Mesothelial cell of epicardium (in vitro differentiated cells): Measurements from ENCODE around the gene SORCS1. TPM values are rescaled to one million over a fixed set of nuclear protein-coding genes. Genes with fewer than 3 reads are reported as not detected.
"Not testable (repeated sequence)": the region's sequence is repeated elsewhere in the genome, so short reads cannot be mapped to it uniquely, and the experiment has no call there.

Experiments
- DNase-seq, 2 experiments: peaks; one replicate each; pipeline ENCODE4 v3.0.0; 2021; ENCODE audit warnings: low spot score in 2 of 2; ENCODE audit not compliant: unreplicated experiment in 2 of 2
- H3K27ac Mint-ChIP-seq: 2 replicates; pipeline ENCODE4 v1.8.0; 2021; ENCODE audit warnings: mixed read lengths
- H3K27me3 Mint-ChIP-seq: 2 replicates; pipeline ENCODE4 v1.8.0; 2021; ENCODE audit warnings: low read depth, mixed read lengths
- H3K36me3 Mint-ChIP-seq: 2 replicates; pipeline ENCODE4 v1.8.0; 2021; ENCODE audit warnings: mixed read lengths
- H3K4me1 Mint-ChIP-seq: 2 replicates; pipeline ENCODE4 v1.8.0; 2021; ENCODE audit warnings: mixed read lengths
- H3K4me3 Mint-ChIP-seq: 2 replicates; pipeline ENCODE4 v1.8.0; 2021; ENCODE audit warnings: mild to moderate bottlenecking, moderate library complexity, mixed read lengths
- H3K9me3 Mint-ChIP-seq: 2 replicates; pipeline ENCODE4 v1.8.0; 2021; ENCODE audit warnings: mixed read lengths
- CTCF ChIP-seq: fragments of 200-600 bp; sonication (generic); IDR thresholded peaks from one replicate; pipeline ENCODE4 v1.5.0; 2021; ENCODE audit warnings: antibody characterized with exemption; ENCODE audit not compliant: unreplicated experiment
- total RNA-seq: library from RNA; stranded (reverse); gene quantifications from 3 replicates; pipeline ENCODE4 v1.2.1, GENCODE V29; 2021

SORCS1 gene
- total RNA-seq, 1 donor from 2014 or later: 0.78 TPM

GRCh38 chr10:107028236-107028635 lies 136.3 kb downstream of the SORCS1 start:
- Mint-ChIP-seq H3K27ac (no peak overlapping the region), H3K36me3 (no peaks in the 10 kb centered on the region), H3K9me3 (no peaks in the 10 kb centered on the region), H3K4me1 (peaks cover 10% of the 10 kb centered on the region), H3K4me3 (no peak overlapping the region), H3K27me3 (peaks cover 10% of the 10 kb centered on the region)
- no peak for TF ChIP-seq CTCF
- DNase-seq: no peak

- Mint-ChIP-seq H3K9me3 (no peaks in the 10 kb centered on the region), H3K27ac (no peak overlapping the region), H3K36me3 (no peaks in the 10 kb centered on the region), H3K4me1 (peaks cover 8% of the 10 kb centered on the region), H3K27me3 (peaks cover 7% of the 10 kb centered on the region), H3K4me3 (no peak overlapping the region)
- no peak for TF ChIP-seq CTCF
- no peak for DNase-seq
Observed at GRCh38 chr10:107025676-107026075, 138.8 kb downstream of the SORCS1 start.

- not testable (repeated sequence) for H3K9me3 Mint-ChIP-seq, H3K27me3 Mint-ChIP-seq, H3K36me3 Mint-ChIP-seq, H3K4me1 Mint-ChIP-seq, H3K4me3 Mint-ChIP-seq, H3K27ac Mint-ChIP-seq, DNase-seq
Observed at GRCh38 chr10:107024033-107024432, 140.5 kb downstream of the SORCS1 start.

- no peak for DNase-seq
- H3K4me1 Mint-ChIP-seq: peaks cover 8% of the 10 kb centered on the region
- H3K27me3 Mint-ChIP-seq: peaks cover 3% of the 10 kb centered on the region
- H3K4me3 Mint-ChIP-seq: no peak overlapping the region
- TF ChIP-seq CTCF: no peak
- no peaks in the 10 kb centered on the region for H3K36me3 Mint-ChIP-seq
- no peak overlapping the region for H3K27ac Mint-ChIP-seq
- H3K9me3 Mint-ChIP-seq: no peaks in the 10 kb centered on the region
Observed at GRCh38 chr10:107022600-107023354, 141.7 kb downstream of the SORCS1 start.

GRCh38 chr10:107019154-107019553 lies 145.4 kb downstream of the SORCS1 start:
- H3K4me3 Mint-ChIP-seq: no peak overlapping the region
- H3K4me1 Mint-ChIP-seq: no peaks in the 10 kb centered on the region
- peaks cover 1% of the 10 kb centered on the region for H3K27me3 Mint-ChIP-seq
- no peaks in the 10 kb centered on the region for H3K36me3 Mint-ChIP-seq
- no peak for TF ChIP-seq CTCF
- H3K27ac Mint-ChIP-seq: no peak overlapping the region
- peaks cover 5% of the 10 kb centered on the region for H3K9me3 Mint-ChIP-seq
- no peak for DNase-seq

GRCh38 chr10:107013258-107014006 lies 151.1 kb downstream of the SORCS1 start:
- no peak for DNase-seq
- H3K27me3 Mint-ChIP-seq: peaks cover 1% of the 10 kb centered on the region
- H3K9me3 Mint-ChIP-seq: peaks cover 5% of the 10 kb centered on the region
- no peaks in the 10 kb centered on the region for H3K36me3 Mint-ChIP-seq
- H3K27ac Mint-ChIP-seq: no peak overlapping the region
- H3K4me3 Mint-ChIP-seq: no peak overlapping the region
- TF ChIP-seq CTCF: no peak
- no peaks in the 10 kb centered on the region for H3K4me1 Mint-ChIP-seq
